Ascending aorta (tissue), 2 donors: Measurements from ENCODE around the gene OPA3. TPM values are rescaled to one million over a fixed set of nuclear protein-coding genes. Genes with fewer than 3 reads are reported as not detected.

Experiments
- DNase-seq, 2 donors: peaks; one replicate each; pipeline ENCODE4 v3.0.0-alpha.2; 2019; ENCODE audit warnings: low spot score in 2 of 2
- H3K27ac ChIP-seq, 2 donors: fragments of 200-600 bp; sonication (generic); one replicate each; pipeline ENCODE4 v1.5.1; 2016 to 2017; ENCODE audit warnings: mild to moderate bottlenecking in 1 of 2
- H3K27me3 ChIP-seq: fragments of 200-600 bp; sonication (generic); one replicate; pipeline ENCODE4 v1.5.1; 2017
- H3K36me3 ChIP-seq, 2 donors: fragments of 200-600 bp; sonication (generic); one replicate each; pipeline ENCODE4 v1.5.1; 2016
- H3K4me1 ChIP-seq, 2 donors: fragments of 200-600 bp; sonication (generic); one replicate each; pipeline ENCODE4 v1.5.1; 2016 to 2017; ENCODE audit warnings: mild to moderate bottlenecking in 1 of 2
- H3K4me3 ChIP-seq, 2 donors: fragments of 200-600 bp; sonication (generic); one replicate each; pipeline ENCODE4 v1.5.1; 2016 to 2017; ENCODE audit warnings: mild to moderate bottlenecking in 1 of 2
- H3K9me3 ChIP-seq, 2 donors: fragments of 200-600 bp; sonication (generic); one replicate each; pipeline ENCODE4 v1.5.1; 2016
- intact Hi-C: fragments of 100-400 bp; cut with DNase I; formaldehyde crosslinking; loops from one replicate; pipeline ENCODE4 v1.15.1; 2023
- total RNA-seq: library from RNA; depleted of rRNA; stranded (reverse); fragments of >200 nt; gene quantifications from one replicate; pipeline ENCODE4 v1.1.0, GENCODE V29; 2016
- TF ChIP-seq, protein P1 (sequence below), 3 experiments: fragments of 200-600 bp in 2 of 3; fragments of 450-650 bp in 1 of 3; sonication (generic) in 2 of 3; IDR thresholded peaks; one replicate each; pipeline ENCODE4 v1.5.1; 2016 to 2019; ENCODE audit warnings: antibody characterized with exemption in 3 of 3, mild to moderate bottlenecking in 1 of 3, moderate library complexity in 1 of 3

OPA3 gene
- total RNA-seq, 1 donor from 2014 or later = 4.5 TPM

DNA sequence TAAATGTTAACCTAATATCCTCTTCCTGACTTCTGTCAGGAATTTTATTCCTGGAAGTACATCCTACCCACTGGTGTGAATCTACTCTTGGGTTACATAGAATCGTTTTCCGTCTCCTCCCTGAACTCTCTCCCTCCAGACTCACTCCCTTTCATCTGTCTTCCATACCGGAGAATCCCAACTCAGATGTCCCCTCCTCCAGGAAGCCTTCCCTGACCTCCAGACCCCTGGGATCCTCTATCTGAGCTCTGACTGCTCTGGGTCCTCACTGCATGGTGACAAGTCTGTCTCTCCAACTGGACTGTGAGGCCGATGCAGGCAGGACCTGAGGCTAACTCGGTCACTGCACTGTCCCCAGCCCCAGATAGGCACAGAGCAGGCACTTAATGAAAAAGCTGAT lies 24.6 kb downstream of the OPA3 start:
- intact Hi-C loops = no loop called here

DNA sequence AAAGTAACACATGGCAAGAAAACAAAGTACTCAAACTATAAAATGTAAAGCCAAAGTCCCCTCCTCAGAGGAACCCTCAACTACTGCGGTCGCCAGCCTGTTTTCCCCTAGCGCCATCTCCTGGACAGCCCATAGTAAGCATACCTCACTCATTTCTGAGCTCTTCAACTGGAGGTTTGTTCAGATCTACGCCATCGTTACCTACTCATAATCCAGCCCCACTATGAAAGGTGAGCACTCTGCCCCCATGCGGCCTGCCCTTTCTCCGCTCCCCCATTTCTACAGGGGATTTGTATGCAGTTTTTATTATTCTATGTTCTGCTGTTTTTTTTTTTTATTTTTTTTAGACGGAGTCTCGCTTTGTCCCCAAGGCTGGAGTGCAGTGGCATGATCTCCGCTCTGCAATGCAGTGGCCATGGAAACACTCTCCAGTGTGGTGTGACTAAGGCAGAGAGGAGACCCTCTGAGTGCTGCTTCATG lies 26.2 kb downstream of the OPA3 start:
- H3K4me3 ChIP-seq = no peak overlapping the region
- TF ChIP-seq, protein P1, sequence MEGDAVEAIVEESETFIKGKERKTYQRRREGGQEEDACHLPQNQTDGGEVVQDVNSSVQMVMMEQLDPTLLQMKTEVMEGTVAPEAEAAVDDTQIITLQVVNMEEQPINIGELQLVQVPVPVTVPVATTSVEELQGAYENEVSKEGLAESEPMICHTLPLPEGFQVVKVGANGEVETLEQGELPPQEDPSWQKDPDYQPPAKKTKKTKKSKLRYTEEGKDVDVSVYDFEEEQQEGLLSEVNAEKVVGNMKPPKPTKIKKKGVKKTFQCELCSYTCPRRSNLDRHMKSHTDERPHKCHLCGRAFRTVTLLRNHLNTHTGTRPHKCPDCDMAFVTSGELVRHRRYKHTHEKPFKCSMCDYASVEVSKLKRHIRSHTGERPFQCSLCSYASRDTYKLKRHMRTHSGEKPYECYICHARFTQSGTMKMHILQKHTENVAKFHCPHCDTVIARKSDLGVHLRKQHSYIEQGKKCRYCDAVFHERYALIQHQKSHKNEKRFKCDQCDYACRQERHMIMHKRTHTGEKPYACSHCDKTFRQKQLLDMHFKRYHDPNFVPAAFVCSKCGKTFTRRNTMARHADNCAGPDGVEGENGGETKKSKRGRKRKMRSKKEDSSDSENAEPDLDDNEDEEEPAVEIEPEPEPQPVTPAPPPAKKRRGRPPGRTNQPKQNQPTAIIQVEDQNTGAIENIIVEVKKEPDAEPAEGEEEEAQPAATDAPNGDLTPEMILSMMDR (IDR thresholded peaks at IDR 0.05) = peak; percentile 22 to 55 (median 32)
- intact Hi-C loops = loop anchor here (5.0 kb wide), 1 partner anchor 36 kb away; no protein-coding TSS in a partner anchor
- H3K9me3 ChIP-seq = no peaks in the 10 kb centered on the region
- peaks cover 0 to 2% of the 10 kb centered on the region in 2 donors for H3K36me3 ChIP-seq
- H3K27ac ChIP-seq = no peak overlapping the region
- DNase-seq = no peak
- no peaks in the 10 kb centered on the region for H3K4me1 ChIP-seq
- H3K27me3 ChIP-seq = no peaks in the 10 kb centered on the region

More for the DNA sequence above, 24.6 kb downstream of the OPA3 start:
- Histone ChIP-seq H3K36me3 (no peaks in the 10 kb centered on the region), H3K27me3 (no peaks in the 10 kb centered on the region), H3K4me1 (no peaks in the 10 kb centered on the region), H3K4me3 (no peak overlapping the region), H3K9me3 (no peaks in the 10 kb centered on the region), H3K27ac (no peak overlapping the region)
- no peak for DNase-seq
- TF ChIP-seq, protein P1 (IDR thresholded peaks at IDR 0.05) = no peak

DNA sequence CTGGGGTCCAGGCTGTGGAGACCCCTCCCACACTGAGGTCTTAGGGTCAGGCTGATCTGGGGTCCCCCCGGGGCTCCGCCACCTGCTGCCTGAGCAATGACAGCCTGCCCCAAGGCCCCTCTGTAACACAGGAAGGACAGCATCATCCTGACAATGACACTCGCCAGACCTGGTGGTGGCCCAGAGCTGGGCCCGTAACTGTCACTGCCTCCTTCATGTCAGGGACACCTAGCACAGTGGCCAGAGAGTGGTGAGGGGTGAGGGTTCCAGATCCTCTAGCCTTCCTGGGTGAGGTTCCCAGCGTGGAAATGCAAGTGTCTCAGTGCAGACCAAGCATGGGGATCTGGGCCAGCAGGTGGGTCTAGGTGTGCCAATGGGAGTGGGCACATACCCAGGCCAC lies 27.8 kb downstream of the OPA3 start:
- Histone ChIP-seq H3K4me1 (no peaks in the 10 kb centered on the region), H3K4me3 (no peak overlapping the region), H3K27me3 (no peaks in the 10 kb centered on the region), H3K36me3 (peaks cover 0 to 9% of the 10 kb centered on the region in 2 donors), H3K27ac (no peak overlapping the region), H3K9me3 (no peaks in the 10 kb centered on the region)
- TF ChIP-seq, protein P1 (IDR thresholded peaks at IDR 0.05) = no peak
- intact Hi-C loops = loop anchor here (5.0 kb wide), 1 partner anchor 35 kb away; no protein-coding TSS in a partner anchor
- no peak for DNase-seq

DNA sequence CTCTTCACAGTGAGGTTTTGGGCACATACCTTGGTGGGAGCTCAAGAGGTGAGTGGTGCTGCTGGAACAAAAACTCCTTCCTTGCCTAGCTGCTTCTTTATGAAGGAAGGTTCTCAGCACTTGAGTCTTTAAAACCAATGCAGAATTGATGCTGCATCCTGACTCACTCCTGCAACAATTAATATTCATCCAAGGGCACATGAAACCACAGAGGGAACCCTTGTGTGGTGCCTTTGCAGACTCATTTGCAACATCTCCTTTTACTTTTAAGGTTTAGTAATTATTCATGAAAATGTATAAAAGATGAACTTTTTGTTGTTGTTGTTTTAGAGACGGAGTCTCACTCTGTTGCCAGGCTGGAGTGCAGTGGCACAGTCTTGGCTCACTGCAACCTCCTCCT lies 30.1 kb downstream of the OPA3 start:
- Histone ChIP-seq H3K4me1 (no peaks in the 10 kb centered on the region), H3K27ac (no peak overlapping the region), H3K27me3 (no peaks in the 10 kb centered on the region), H3K36me3 (peaks cover 0 to 9% of the 10 kb centered on the region in 2 donors), H3K9me3 (no peaks in the 10 kb centered on the region), H3K4me3 (no peak overlapping the region)
- DNase-seq = no peak
- TF ChIP-seq, protein P1 (IDR thresholded peaks at IDR 0.05) = no peak
- intact Hi-C loops = no loop called here

DNA sequence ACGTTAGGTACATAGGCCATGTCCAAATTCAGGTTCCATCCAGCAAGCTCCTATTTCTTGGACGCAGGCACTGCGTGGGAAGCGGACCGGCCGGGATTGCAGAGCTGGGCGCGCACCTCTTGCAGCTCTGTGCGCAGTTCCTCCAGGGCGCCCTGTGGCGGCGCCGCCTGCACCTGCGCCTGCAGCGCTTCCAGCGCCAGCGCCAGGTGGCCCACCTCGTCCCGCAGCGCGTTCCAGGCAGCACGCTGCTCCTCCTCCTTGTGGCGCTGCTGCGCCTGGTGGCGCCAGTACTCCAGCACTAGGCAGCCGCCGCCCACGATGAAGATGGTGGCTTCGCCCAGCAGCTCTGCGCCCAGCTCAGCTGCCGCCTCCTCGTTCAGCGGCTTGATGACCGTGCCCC lies 31.1 kb downstream of the OPA3 start:
- no peak overlapping the region for H3K27ac ChIP-seq
- TF ChIP-seq, protein P1 (IDR thresholded peaks at IDR 0.05) = no peak
- no peaks in the 10 kb centered on the region for H3K27me3 ChIP-seq
- intact Hi-C loops = no loop called here
- no peaks in the 10 kb centered on the region for H3K9me3 ChIP-seq
- H3K4me1 ChIP-seq = no peaks in the 10 kb centered on the region
- no peak for DNase-seq
- peaks cover 0 to 9% of the 10 kb centered on the region in 2 donors for H3K36me3 ChIP-seq
- H3K4me3 ChIP-seq = no peak overlapping the region
